Measurements from ENCODE around the gene PRRT1. TPM values are rescaled to one million over a fixed set of nuclear protein-coding genes. Genes with fewer than 3 reads are reported as not detected.

PRRT1 gene
- total RNA-seq, 1 donor = under 0.01 TPM

- peaks cover 17% of the 10 kb centered on the region for H3K79me2 ChIP-seq (ENCODE audit: insufficient read depth, low read length)
- H4K20me1 ChIP-seq (ENCODE audit: insufficient read depth, low read length) = no peaks in the 10 kb centered on the region
- H3K4me2 ChIP-seq (ENCODE audit: insufficient read depth, low read length) = no peak overlapping the region
- no peak overlapping the region for H2AFZ ChIP-seq (ENCODE audit: low read length)
- DNase-seq (ENCODE audit: insufficient read length, low spot score, missing footprints) = no peak
- peaks cover 8% of the 10 kb centered on the region for H3K4me1 ChIP-seq (ENCODE audit: insufficient read depth, low read length)
- no peaks in the 10 kb centered on the region for H3K9me3 ChIP-seq (ENCODE audit: low read depth, low read length)
- peak overlapping the region; percentile 4 for H3K27ac ChIP-seq (ENCODE audit: low read depth, low read length)
- no peaks in the 10 kb centered on the region for H3K27me3 ChIP-seq (ENCODE audit: insufficient read depth, low read length)
- no peak overlapping the region for H3K4me3 ChIP-seq (ENCODE audit: insufficient read depth, low read length)
- H3K36me3 ChIP-seq (ENCODE audit: insufficient read depth, low read length) = peaks cover 54% of the 10 kb centered on the region
- TF ChIP-seq CTCF (IDR thresholded peaks at IDR 0.05; ENCODE audit: extremely low read depth, low read depth, low read length) = no peak
These were observed 31.8 kb upstream of the PRRT1 start for GRCh38 chr6:32183483-32184083.

- DNase-seq (ENCODE audit: insufficient read length, low spot score, missing footprints) = peak; percentile 23
- Histone ChIP-seq H3K27ac (ENCODE audit: low read depth, low read length) (peak overlapping the region; percentile 4), H2AFZ (ENCODE audit: low read length) (no peak overlapping the region), H3K9me3 (ENCODE audit: low read depth, low read length) (no peaks in the 10 kb centered on the region), H3K79me2 (ENCODE audit: insufficient read depth, low read length) (peaks cover 17% of the 10 kb centered on the region), H3K4me1 (ENCODE audit: insufficient read depth, low read length) (peaks cover 8% of the 10 kb centered on the region), H3K4me2 (ENCODE audit: insufficient read depth, low read length) (no peak overlapping the region), H3K27me3 (ENCODE audit: insufficient read depth, low read length) (no peaks in the 10 kb centered on the region), H4K20me1 (ENCODE audit: insufficient read depth, low read length) (no peaks in the 10 kb centered on the region), H3K4me3 (ENCODE audit: insufficient read depth, low read length) (no peak overlapping the region), H3K36me3 (ENCODE audit: insufficient read depth, low read length) (peaks cover 54% of the 10 kb centered on the region)
- TF ChIP-seq CTCF (IDR thresholded peaks at IDR 0.05; ENCODE audit: extremely low read depth, low read depth, low read length) = no peak
These were observed 31.3 kb upstream of the PRRT1 start for GRCh38 chr6:32183030-32183429.

GRCh38 chr6:32182555-32182981 lies 30.8 kb upstream of the PRRT1 start:
- no peak overlapping the region for H3K4me3 ChIP-seq (ENCODE audit: insufficient read depth, low read length)
- H3K9me3 ChIP-seq (ENCODE audit: low read depth, low read length) = no peaks in the 10 kb centered on the region
- H3K36me3 ChIP-seq (ENCODE audit: insufficient read depth, low read length) = peaks cover 49% of the 10 kb centered on the region
- no peak overlapping the region for H2AFZ ChIP-seq (ENCODE audit: low read length)
- DNase-seq (ENCODE audit: insufficient read length, low spot score, missing footprints) = peak; percentile 50
- peaks cover 15% of the 10 kb centered on the region for H3K79me2 ChIP-seq (ENCODE audit: insufficient read depth, low read length)
- H3K27ac ChIP-seq (ENCODE audit: low read depth, low read length) = no peak overlapping the region
- TF ChIP-seq CTCF (IDR thresholded peaks at IDR 0.05; ENCODE audit: extremely low read depth, low read depth, low read length) = no peak
- peaks cover 9% of the 10 kb centered on the region for H3K4me1 ChIP-seq (ENCODE audit: insufficient read depth, low read length)
- H3K27me3 ChIP-seq (ENCODE audit: insufficient read depth, low read length) = no peaks in the 10 kb centered on the region
- no peak overlapping the region for H3K4me2 ChIP-seq (ENCODE audit: insufficient read depth, low read length)
- no peaks in the 10 kb centered on the region for H4K20me1 ChIP-seq (ENCODE audit: insufficient read depth, low read length)

GRCh38 chr6:32181915-32182529 lies 30.3 kb upstream of the PRRT1 start:
- no peaks in the 10 kb centered on the region for H3K9me3 ChIP-seq (ENCODE audit: low read depth, low read length)
- no peak for TF ChIP-seq CTCF (IDR thresholded peaks at IDR 0.05; ENCODE audit: extremely low read depth, low read depth, low read length)
- no peak overlapping the region for H3K4me2 ChIP-seq (ENCODE audit: insufficient read depth, low read length)
- peaks cover 15% of the 10 kb centered on the region for H3K4me1 ChIP-seq (ENCODE audit: insufficient read depth, low read length)
- DNase-seq (ENCODE audit: insufficient read length, low spot score, missing footprints) = peak; percentile 71
- H3K27ac ChIP-seq (ENCODE audit: low read depth, low read length) = no peak overlapping the region
- H3K4me3 ChIP-seq (ENCODE audit: insufficient read depth, low read length) = no peak overlapping the region
- peaks cover 43% of the 10 kb centered on the region for H3K36me3 ChIP-seq (ENCODE audit: insufficient read depth, low read length)
- H2AFZ ChIP-seq (ENCODE audit: low read length) = no peak overlapping the region
- peaks cover 11% of the 10 kb centered on the region for H3K79me2 ChIP-seq (ENCODE audit: insufficient read depth, low read length)
- H4K20me1 ChIP-seq (ENCODE audit: insufficient read depth, low read length) = no peaks in the 10 kb centered on the region
- no peaks in the 10 kb centered on the region for H3K27me3 ChIP-seq (ENCODE audit: insufficient read depth, low read length)
